IMR-90 (cell line): ENCODE measurements around the gene ZNF74. TPM values are rescaled to one million over a fixed set of nuclear protein-coding genes. Genes with fewer than 3 reads are reported as not detected.

Experiments used
- ATAC-seq: fragments of 200-7000 bp; cut with Tn5 transposase; 2 replicates; pipeline ENCODE4 v1.9.1; 2020; ENCODE audit warnings: low read depth, mild to moderate bottlenecking, moderate library complexity
- BruUV-seq: library from RNA; stranded (reverse); fragments of 400-500 nt; replicated peaks from 2 replicates; lab custom pipeline; 2021; lab: Mats Ljungman, UMichigan
- CTCF ChIA-PET: fragments of 300-600 bp; formaldehyde crosslinking; extraction: SDS; loops from one replicate; lab custom pipeline; 2021; ENCODE audit warnings: antibody characterized with exemption; lab: Yijun Ruan, JAX
- POLR2A ChIA-PET: fragments of 300-600 bp; sonication (Branson Sonifier 250); formaldehyde crosslinking; loops from one replicate; lab custom pipeline; 2022; ENCODE audit warnings: antibody characterized with exemption; ENCODE audit not compliant: unreplicated experiment; lab: Charles Lee
- DNase-seq: peaks from one replicate; pipeline ENCODE4 v3.0.0; 2013
- H2AFZ ChIP-seq: replicated peaks from 2 replicates; pipeline ENCODE3; 2013; ENCODE audit warnings: low read length, mild to moderate bottlenecking; ENCODE audit not compliant: poor library complexity
- H2AK5ac ChIP-seq: 2 replicates; pipeline ENCODE4 v1.6.1; 2013; ENCODE audit warnings: low read depth, low read length, inconsistent platforms
- H2AK9ac ChIP-seq: replicated peaks from 2 replicates; pipeline ENCODE3; 2013; ENCODE audit warnings: mild to moderate bottlenecking, low read depth, low read length, moderate library complexity; ENCODE audit not compliant: poor library complexity
- H2BK120ac ChIP-seq: 2 replicates; pipeline ENCODE4 v1.6.1; 2013; ENCODE audit warnings: low read depth, low read length, inconsistent platforms
- H2BK15ac ChIP-seq: 3 replicates; pipeline ENCODE4 v1.6.1; 2013; ENCODE audit warnings: low read depth, low read length, inconsistent platforms
- H2BK20ac ChIP-seq: 2 replicates; pipeline ENCODE4 v1.6.1; 2013; ENCODE audit warnings: low read depth, mild to moderate bottlenecking, inconsistent platforms, low read length, moderate library complexity
- H2BK5ac ChIP-seq: 2 replicates; pipeline ENCODE4 v1.6.1; 2013; ENCODE audit warnings: mild to moderate bottlenecking, low read depth, low read length, inconsistent platforms; ENCODE audit not compliant: poor library complexity, severe bottlenecking
- H3K14ac ChIP-seq: replicated peaks from 2 replicates; pipeline ENCODE4 v1.6.1; 2013; ENCODE audit warnings: low read depth, low read length, inconsistent platforms
- H3K18ac ChIP-seq: 2 replicates; pipeline ENCODE4 v1.6.1; 2013; ENCODE audit warnings: low read depth, low read length, control low read depth
- H3K23ac ChIP-seq: 2 replicates; pipeline ENCODE4 v1.6.1; 2013; ENCODE audit warnings: low read depth, low read length, inconsistent platforms
- H3K27ac ChIP-seq: 2 replicates; pipeline ENCODE4 v1.5.1; 2013; ENCODE audit warnings: mild to moderate bottlenecking, control low read depth, low read length; ENCODE audit not compliant: insufficient read depth
- H3K27me3 ChIP-seq: 2 replicates; pipeline ENCODE4 v1.6.1; 2013; ENCODE audit warnings: low read length; ENCODE audit not compliant: control insufficient read depth, insufficient read depth
- H3K36me3 ChIP-seq: 2 replicates; pipeline ENCODE4 v1.6.1; 2013; ENCODE audit warnings: low read length, mixed read lengths; ENCODE audit not compliant: control insufficient read depth, insufficient read depth
- H3K4ac ChIP-seq: 2 replicates; pipeline ENCODE4 v1.6.1; 2013; ENCODE audit warnings: low read depth, low read length, inconsistent platforms
- H3K4me1 ChIP-seq: 2 replicates; pipeline ENCODE4 v1.6.1; 2013; ENCODE audit warnings: low read length, mixed read lengths; ENCODE audit not compliant: control insufficient read depth, insufficient read depth
- H3K4me2 ChIP-seq: 2 replicates; pipeline ENCODE4 v1.6.1; 2013; ENCODE audit warnings: low read depth, mild to moderate bottlenecking, control low read depth, low read length, moderate library complexity
- H3K4me3 ChIP-seq: 2 replicates; pipeline ENCODE4 v1.5.1; 2013; ENCODE audit warnings: low read depth, mild to moderate bottlenecking, control low read depth, low read length, moderate library complexity; ENCODE audit not compliant: insufficient read depth
- H3K56ac ChIP-seq: 2 replicates; pipeline ENCODE4 v1.6.1; 2013; ENCODE audit warnings: low read length, inconsistent platforms; ENCODE audit not compliant: insufficient read depth; ENCODE audit errors: extremely low read depth
- H3K79me1 ChIP-seq, 2 experiments: 2 replicates each; pipeline ENCODE4 v1.6.1; 2013; ENCODE audit warnings: low read length in 2 of 2, inconsistent platforms in 1 of 2, low read depth in 1 of 2
- H3K9ac ChIP-seq: 2 replicates; pipeline ENCODE4 v1.6.1; 2013; ENCODE audit warnings: low read depth, low read length, control low read depth
- H3K9me1 ChIP-seq: 2 replicates; pipeline ENCODE4 v1.6.1; 2013; ENCODE audit warnings: low read length, inconsistent platforms; ENCODE audit not compliant: insufficient read depth
- H3K9me3 ChIP-seq: 2 replicates; pipeline ENCODE4 v1.6.1; 2013; ENCODE audit warnings: low read length; ENCODE audit not compliant: control insufficient read depth, insufficient read depth
- H4K20me1 ChIP-seq: 2 replicates; pipeline ENCODE4 v1.6.1; 2013; ENCODE audit warnings: low read length, inconsistent platforms; ENCODE audit not compliant: insufficient read depth
- H4K5ac ChIP-seq: 2 replicates; pipeline ENCODE4 v1.6.1; 2013; ENCODE audit warnings: mild to moderate bottlenecking, low read depth, low read length, control low read depth
- H4K8ac ChIP-seq, 2 experiments: 2 replicates each; pipeline ENCODE4 v1.6.1; 2013; ENCODE audit warnings: low read depth in 2 of 2, low read length in 2 of 2, control low read depth in 1 of 2, inconsistent platforms in 1 of 2
- H4K91ac ChIP-seq: 2 replicates; pipeline ENCODE4 v1.6.1; 2013; ENCODE audit warnings: low read depth, low read length, inconsistent platforms; ENCODE audit not compliant: insufficient read depth
- BHLHE40 ChIP-seq: fragments of 150-350 bp; IDR thresholded peaks from 2 replicates; pipeline ENCODE4 v1.6.1; 2016; ENCODE audit warnings: mild to moderate bottlenecking, low read depth, low read length
- CEBPB ChIP-seq: IDR thresholded peaks from 2 replicates; pipeline ENCODE4 v1.6.1; 2012; ENCODE audit warnings: low read depth, low read length, improper control_type of control experiment
- CHD1 ChIP-seq: IDR thresholded peaks from 2 replicates; pipeline ENCODE4 v1.6.1; 2012; ENCODE audit warnings: low read depth, low read length, improper control_type of control experiment
- FOS ChIP-seq: fragments of 150-350 bp; IDR thresholded peaks from 2 replicates; pipeline ENCODE4 v1.6.1; 2016; ENCODE audit warnings: low read depth, low read length
- MAFK ChIP-seq: IDR thresholded peaks from 2 replicates; pipeline ENCODE4 v1.6.1; 2012; ENCODE audit warnings: low read depth, low read length, improper control_type of control experiment
- MAZ ChIP-seq: IDR thresholded peaks from 2 replicates; pipeline ENCODE4 v1.6.1; 2012; ENCODE audit warnings: low read depth, mild to moderate bottlenecking, low read length, improper control_type of control experiment, moderate library complexity, borderline replicate concordance
- MXI1 ChIP-seq: IDR thresholded peaks from 2 replicates; pipeline ENCODE4 v1.6.1; 2012; ENCODE audit warnings: low read depth, mild to moderate bottlenecking, low read length, moderate library complexity, borderline replicate concordance
- NFE2L2 ChIP-seq: fragments of 150-350 bp; IDR thresholded peaks from 2 replicates; pipeline ENCODE4 v1.6.1; 2016; ENCODE audit warnings: low read depth, mild to moderate bottlenecking, low read length
- POLR2A ChIP-seq: IDR thresholded peaks from 2 replicates; pipeline ENCODE4 v1.6.1; 2012; ENCODE audit warnings: mild to moderate bottlenecking, low read depth, low read length
- RAD21 ChIP-seq: IDR thresholded peaks from 2 replicates; pipeline ENCODE4 v1.6.1; 2012; ENCODE audit warnings: low read length, improper control_type of control experiment
- RCOR1 ChIP-seq: IDR thresholded peaks from 2 replicates; pipeline ENCODE4 v1.6.1; 2012; ENCODE audit warnings: mild to moderate bottlenecking, low read length, improper control_type of control experiment; ENCODE audit not compliant: insufficient replicate concordance
- RFX5 ChIP-seq: IDR thresholded peaks from 2 replicates; pipeline ENCODE4 v1.8.0; 2012; ENCODE audit warnings: low read depth, mild to moderate bottlenecking, low read length, moderate library complexity
- SMC3 ChIP-seq: fragments of 150-350 bp; IDR thresholded peaks from 2 replicates; pipeline ENCODE4 v1.6.1; 2016; ENCODE audit warnings: low read depth, mild to moderate bottlenecking, antibody characterized with exemption, low read length, moderate library complexity
- WGBS, 2 experiments: methylation state at CpG; one replicate each; pipeline versions ENCODE4 v1.1.5 to v1.1.7; 2013; ENCODE audit warnings: missing lambda C conversion rate in 2 of 2; ENCODE audit not compliant: insufficient read length in 1 of 2; ENCODE audit errors: extremely low coverage in 2 of 2; 5-methylcytosine and 5-hydroxymethylcytosine counted together
- dilution Hi-C: fragments of 300-500 bp; cut with HindIII; formaldehyde crosslinking; loops from one replicate; pipeline ENCODE4 v1.14.3; 2018; ENCODE audit warnings: low sequenced_read_pairs; ENCODE audit not compliant: unreplicated experiment
- in situ Hi-C: fragments of 300-500 bp; cut with MboI; formaldehyde crosslinking; loops from 3 replicates; pipeline ENCODE4 v1.14.3; 2019; ENCODE audit warnings: low sequenced_read_pairs, inconsistent platforms, mixed read lengths
- intact Hi-C: fragments of 100-400 bp; cut with micrococcal nuclease; formaldehyde crosslinking; loops from 2 replicates; pipeline ENCODE4 v1.10.0; 2022
- polyA plus RNA-seq, 3 experiments: library from polyadenylated mRNA; depleted of rRNA; stranded (reverse); fragments of >200 nt; gene quantifications; 2 replicates each; pipeline ENCODE4 v1.2.3, GENCODE V29; 2012; ENCODE audit warnings: low replicate concordance in 1 of 3
- total RNA-seq: library from RNA; depleted of rRNA; stranded (reverse); fragments of >200 nt; gene quantifications from 2 replicates; pipeline ENCODE4 v1.2.3, GENCODE V29; 2012
- TF ChIP-seq, protein P1 (sequence below): conservative IDR thresholded peaks from 2 replicates; pipeline ENCODE4 v1.5.1; 2012; ENCODE audit warnings: mild to moderate bottlenecking, low read depth, low read length, improper control_type of control experiment
- TF ChIP-seq, protein P2 (sequence below): fragments of 150-350 bp; IDR thresholded peaks from 2 replicates; pipeline ENCODE4 v1.6.1; 2016; ENCODE audit warnings: low read depth, mild to moderate bottlenecking, low read length, moderate library complexity, borderline replicate concordance
- TF ChIP-seq, protein P3 (sequence below): fragments of 150-350 bp; IDR thresholded peaks from 2 replicates; pipeline ENCODE4 v1.6.1; 2017; ENCODE audit warnings: mild to moderate bottlenecking, antibody characterized with exemption, low read length, low read depth

Gene ZNF74
- total and polyA plus RNA-seq, 2 of the 4 experiments (the other 2 are of a cell fraction), result 7.5 to 8.4 TPM

DNA sequence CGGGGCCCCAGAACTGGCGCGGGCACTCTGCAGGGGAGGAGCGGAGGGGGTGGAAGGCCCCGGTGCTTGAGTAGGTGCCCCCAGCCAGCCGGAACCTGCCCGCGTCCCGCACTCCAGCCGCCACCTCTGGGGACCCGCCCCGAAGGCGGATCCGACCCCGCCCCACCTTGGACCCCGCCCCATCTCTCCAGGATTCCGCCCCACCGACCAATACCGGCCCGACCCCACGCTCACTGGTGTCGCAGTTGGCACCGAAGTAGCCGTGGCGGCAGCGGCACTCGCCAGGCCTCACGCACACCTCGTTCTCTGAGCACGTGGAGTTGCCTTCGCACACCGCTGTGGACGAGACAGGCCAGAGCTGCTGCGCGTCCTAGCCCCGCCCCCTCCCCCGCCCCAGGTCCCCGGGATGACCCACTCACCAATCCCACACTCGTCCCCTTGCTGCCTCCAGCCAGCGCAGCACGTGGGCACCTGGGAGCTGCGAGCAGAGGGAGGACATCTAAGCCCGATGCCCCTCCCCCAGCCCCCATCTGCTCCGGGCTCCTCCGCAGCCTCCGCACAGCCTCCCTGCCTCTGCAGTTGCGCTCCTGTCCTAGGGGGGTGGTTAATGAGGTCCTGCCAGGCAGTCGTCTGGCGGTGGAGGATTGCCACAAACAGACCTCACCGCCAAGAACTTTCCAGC is 37.7 kb downstream of the ZNF74 start:
- no peak overlapping the region for H2BK15ac ChIP-seq
- no peak overlapping the region for H3K4me2 ChIP-seq
- no peak overlapping the region for H2AK9ac ChIP-seq
- H2BK5ac ChIP-seq, result no peak overlapping the region
- no peak overlapping the region for H3K4me3 ChIP-seq
- no peak overlapping the region for H3K14ac ChIP-seq
- no peak overlapping the region for H2AFZ ChIP-seq
- H3K9me1 ChIP-seq, result peaks cover 29% of the 10 kb centered on the region
- ATAC-seq (no peak), DNase-seq (no peak)
- H4K8ac ChIP-seq, result no peak overlapping the region
- WGBS, 2 experiments, result 76% methylated on average over 26 of the region's 50 CpGs; no CpG with 5 or more reads in 1 of the 2 experiments
- H2BK20ac ChIP-seq, result no peak overlapping the region
- H3K27ac ChIP-seq, result no peak overlapping the region
- dilution Hi-C loops, result no loop called here
- H3K56ac ChIP-seq, result no peak overlapping the region
- in situ Hi-C loops, result no loop called here
- H3K23ac ChIP-seq, result no peak overlapping the region
- BruUV-seq, result no TSS peak
- no peak overlapping the region for H3K4ac ChIP-seq
- POLR2A ChIA-PET, result no interaction called here
- 0 out of 2 replicates have a peak overlapping the region, but pooled peaks have one; percentile 15 for H2AK5ac ChIP-seq
- intact Hi-C loops, result no loop called here
- no peak overlapping the region for H4K5ac ChIP-seq
- H3K9ac ChIP-seq, result no peak overlapping the region
- peaks cover 8 to 83% of the 10 kb centered on the region in 2 experiments; a peak in 3 of 4 replicates for H3K79me1 ChIP-seq
- H3K4me1 ChIP-seq, result peaks cover 18% of the 10 kb centered on the region
- peaks cover 86% of the 10 kb centered on the region for H4K20me1 ChIP-seq
- peaks cover 38% of the 10 kb centered on the region for H3K36me3 ChIP-seq
- no peak overlapping the region for H4K91ac ChIP-seq
- no peaks in the 10 kb centered on the region for H3K9me3 ChIP-seq
- no peak overlapping the region for H2BK120ac ChIP-seq
- no peaks in the 10 kb centered on the region for H3K27me3 ChIP-seq
- H3K18ac ChIP-seq, result no peak overlapping the region
- TF ChIP-seq, protein P1, sequence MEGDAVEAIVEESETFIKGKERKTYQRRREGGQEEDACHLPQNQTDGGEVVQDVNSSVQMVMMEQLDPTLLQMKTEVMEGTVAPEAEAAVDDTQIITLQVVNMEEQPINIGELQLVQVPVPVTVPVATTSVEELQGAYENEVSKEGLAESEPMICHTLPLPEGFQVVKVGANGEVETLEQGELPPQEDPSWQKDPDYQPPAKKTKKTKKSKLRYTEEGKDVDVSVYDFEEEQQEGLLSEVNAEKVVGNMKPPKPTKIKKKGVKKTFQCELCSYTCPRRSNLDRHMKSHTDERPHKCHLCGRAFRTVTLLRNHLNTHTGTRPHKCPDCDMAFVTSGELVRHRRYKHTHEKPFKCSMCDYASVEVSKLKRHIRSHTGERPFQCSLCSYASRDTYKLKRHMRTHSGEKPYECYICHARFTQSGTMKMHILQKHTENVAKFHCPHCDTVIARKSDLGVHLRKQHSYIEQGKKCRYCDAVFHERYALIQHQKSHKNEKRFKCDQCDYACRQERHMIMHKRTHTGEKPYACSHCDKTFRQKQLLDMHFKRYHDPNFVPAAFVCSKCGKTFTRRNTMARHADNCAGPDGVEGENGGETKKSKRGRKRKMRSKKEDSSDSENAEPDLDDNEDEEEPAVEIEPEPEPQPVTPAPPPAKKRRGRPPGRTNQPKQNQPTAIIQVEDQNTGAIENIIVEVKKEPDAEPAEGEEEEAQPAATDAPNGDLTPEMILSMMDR, result no peak
- TF ChIP-seq RAD21 (no peak), RCOR1 (no peak), CEBPB (no peak), SMC3 (no peak), FOS (no peak), BHLHE40 (no peak), NFE2L2 (no peak), MXI1 (no peak), MAZ (no peak), RFX5 (no peak), CHD1 (no peak), POLR2A (no peak), MAFK (no peak)
- TF ChIP-seq, protein P2, sequence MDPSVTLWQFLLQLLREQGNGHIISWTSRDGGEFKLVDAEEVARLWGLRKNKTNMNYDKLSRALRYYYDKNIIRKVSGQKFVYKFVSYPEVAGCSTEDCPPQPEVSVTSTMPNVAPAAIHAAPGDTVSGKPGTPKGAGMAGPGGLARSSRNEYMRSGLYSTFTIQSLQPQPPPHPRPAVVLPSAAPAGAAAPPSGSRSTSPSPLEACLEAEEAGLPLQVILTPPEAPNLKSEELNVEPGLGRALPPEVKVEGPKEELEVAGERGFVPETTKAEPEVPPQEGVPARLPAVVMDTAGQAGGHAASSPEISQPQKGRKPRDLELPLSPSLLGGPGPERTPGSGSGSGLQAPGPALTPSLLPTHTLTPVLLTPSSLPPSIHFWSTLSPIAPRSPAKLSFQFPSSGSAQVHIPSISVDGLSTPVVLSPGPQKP, result no peak
- TF ChIP-seq, protein P3, sequence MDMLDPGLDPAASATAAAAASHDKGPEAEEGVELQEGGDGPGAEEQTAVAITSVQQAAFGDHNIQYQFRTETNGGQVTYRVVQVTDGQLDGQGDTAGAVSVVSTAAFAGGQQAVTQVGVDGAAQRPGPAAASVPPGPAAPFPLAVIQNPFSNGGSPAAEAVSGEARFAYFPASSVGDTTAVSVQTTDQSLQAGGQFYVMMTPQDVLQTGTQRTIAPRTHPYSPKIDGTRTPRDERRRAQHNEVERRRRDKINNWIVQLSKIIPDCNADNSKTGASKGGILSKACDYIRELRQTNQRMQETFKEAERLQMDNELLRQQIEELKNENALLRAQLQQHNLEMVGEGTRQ, result no peak
- CTCF ChIA-PET, result no interaction called here
